ENCODE measurements around the gene CCR5. TPM values are rescaled to one million over a fixed set of nuclear protein-coding genes. Genes with fewer than 3 reads are reported as not detected.
"Not testable (repeated sequence)": the region's sequence is repeated elsewhere in the genome, so short reads cannot be mapped to it uniquely, and the experiment has no call there.

CCR5 gene
- total RNA-seq, 1 donor from 2014 or later: not detected

DNA sequence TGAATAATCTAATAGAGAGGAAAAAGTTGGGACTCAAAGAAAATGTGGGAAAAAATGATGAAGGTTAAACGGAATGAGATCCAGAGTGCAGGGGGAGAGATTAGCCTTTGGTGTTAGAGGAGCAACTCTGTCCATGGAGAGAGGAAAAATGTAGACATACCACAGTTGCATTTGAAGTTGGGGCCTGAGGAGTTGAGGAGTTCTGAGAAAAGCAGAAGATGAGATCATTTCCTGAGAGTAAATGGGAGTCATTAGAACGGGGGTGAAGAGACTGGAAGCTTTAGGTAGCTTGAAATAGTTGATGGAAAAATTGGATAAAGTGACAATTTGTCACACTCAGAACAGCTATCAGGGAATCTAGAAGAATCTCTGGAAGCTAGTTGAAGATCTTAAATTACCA lies 28.8 kb downstream of the CCR5 start:
- H3K4me1 Mint-ChIP-seq (ENCODE audit: low read depth): no peaks in the 10 kb centered on the region
- no peak overlapping the region for H3K4me3 Mint-ChIP-seq (ENCODE audit: low read depth)
- TF ChIP-seq, protein P1, sequence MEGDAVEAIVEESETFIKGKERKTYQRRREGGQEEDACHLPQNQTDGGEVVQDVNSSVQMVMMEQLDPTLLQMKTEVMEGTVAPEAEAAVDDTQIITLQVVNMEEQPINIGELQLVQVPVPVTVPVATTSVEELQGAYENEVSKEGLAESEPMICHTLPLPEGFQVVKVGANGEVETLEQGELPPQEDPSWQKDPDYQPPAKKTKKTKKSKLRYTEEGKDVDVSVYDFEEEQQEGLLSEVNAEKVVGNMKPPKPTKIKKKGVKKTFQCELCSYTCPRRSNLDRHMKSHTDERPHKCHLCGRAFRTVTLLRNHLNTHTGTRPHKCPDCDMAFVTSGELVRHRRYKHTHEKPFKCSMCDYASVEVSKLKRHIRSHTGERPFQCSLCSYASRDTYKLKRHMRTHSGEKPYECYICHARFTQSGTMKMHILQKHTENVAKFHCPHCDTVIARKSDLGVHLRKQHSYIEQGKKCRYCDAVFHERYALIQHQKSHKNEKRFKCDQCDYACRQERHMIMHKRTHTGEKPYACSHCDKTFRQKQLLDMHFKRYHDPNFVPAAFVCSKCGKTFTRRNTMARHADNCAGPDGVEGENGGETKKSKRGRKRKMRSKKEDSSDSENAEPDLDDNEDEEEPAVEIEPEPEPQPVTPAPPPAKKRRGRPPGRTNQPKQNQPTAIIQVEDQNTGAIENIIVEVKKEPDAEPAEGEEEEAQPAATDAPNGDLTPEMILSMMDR (IDR thresholded peaks at IDR 0.05; ENCODE audit: unreplicated experiment): no peak
- H3K27me3 Mint-ChIP-seq: peaks cover 18% of the 10 kb centered on the region
- no peaks in the 10 kb centered on the region for H3K9me3 Mint-ChIP-seq (ENCODE audit: low read depth)
- no peak for DNase-seq (ENCODE audit: low spot score, unreplicated experiment)
- no peak overlapping the region for H3K27ac Mint-ChIP-seq
- no peaks in the 10 kb centered on the region for H3K36me3 Mint-ChIP-seq (ENCODE audit: insufficient read depth)

DNA sequence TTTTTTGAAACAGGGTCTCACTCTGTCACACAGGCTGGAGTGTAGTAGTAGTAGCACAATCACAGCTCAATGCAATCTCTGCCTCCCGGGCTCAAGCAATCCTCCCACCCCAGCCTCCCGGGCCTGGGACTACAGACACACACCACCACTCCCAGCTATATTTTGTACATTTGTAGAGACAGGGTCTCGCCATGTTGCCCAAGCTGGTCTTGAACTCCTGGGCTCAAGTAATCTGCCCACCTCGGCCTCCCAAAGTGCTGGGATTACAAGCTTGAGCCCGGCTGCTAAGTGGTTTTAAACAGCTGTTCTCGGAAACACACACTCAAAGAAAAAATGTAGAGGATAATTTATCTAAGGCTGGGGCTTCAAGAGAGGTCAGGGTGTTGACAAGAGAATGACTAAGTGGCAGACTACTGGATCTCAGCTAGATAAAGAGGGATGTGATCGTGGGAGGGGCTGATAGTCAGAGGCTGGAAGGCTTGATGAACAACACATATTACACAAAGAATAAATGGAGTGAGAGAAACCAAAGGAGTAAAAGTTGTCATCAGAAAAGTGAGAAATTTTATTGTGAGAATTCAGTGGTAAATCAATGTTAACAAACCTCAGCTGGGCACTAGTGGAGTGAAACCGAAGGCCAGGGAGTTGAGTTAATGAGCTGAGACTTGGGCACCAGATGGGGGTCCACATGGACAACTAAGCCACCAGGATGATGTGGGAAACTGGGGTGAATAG lies 29.4 kb downstream of the CCR5 start:
- DNase-seq (ENCODE audit: low spot score, unreplicated experiment): no peak
- Mint-ChIP-seq H3K4me3 (ENCODE audit: low read depth) (no peak overlapping the region), H3K27ac (no peak overlapping the region), H3K36me3 (ENCODE audit: insufficient read depth) (no peaks in the 10 kb centered on the region), H3K4me1 (ENCODE audit: low read depth) (peaks cover under 1% of the 10 kb centered on the region), H3K27me3 (peaks cover 13% of the 10 kb centered on the region), H3K9me3 (ENCODE audit: low read depth) (no peaks in the 10 kb centered on the region)
- TF ChIP-seq, protein P1 (IDR thresholded peaks at IDR 0.05; ENCODE audit: unreplicated experiment): no peak

DNA sequence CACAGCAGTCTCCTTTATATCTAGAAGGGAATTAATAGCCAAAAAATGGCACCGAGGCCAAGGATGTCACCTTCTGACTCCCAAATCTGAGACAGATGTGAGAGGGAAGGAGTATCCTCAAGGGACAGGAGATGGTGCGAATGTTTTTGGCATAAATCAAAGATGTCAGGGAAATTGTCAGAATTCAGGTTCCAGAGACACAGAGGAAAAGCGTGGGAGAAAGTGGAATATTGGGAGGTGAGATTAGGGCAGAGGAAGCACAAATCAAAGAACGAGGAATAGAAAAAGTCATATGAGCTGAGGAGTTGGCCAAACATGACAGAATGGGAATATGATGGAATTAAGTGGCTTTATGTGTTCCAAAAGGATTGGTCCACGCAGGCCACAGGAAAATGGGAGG lies 30.1 kb downstream of the CCR5 start:
- TF ChIP-seq, protein P1 (IDR thresholded peaks at IDR 0.05; ENCODE audit: unreplicated experiment): no peak
- Mint-ChIP-seq H3K27ac (no peak overlapping the region), H3K27me3 (peaks cover 9% of the 10 kb centered on the region), H3K9me3 (ENCODE audit: low read depth) (no peaks in the 10 kb centered on the region), H3K4me1 (ENCODE audit: low read depth) (peaks cover 7% of the 10 kb centered on the region), H3K36me3 (ENCODE audit: insufficient read depth) (no peaks in the 10 kb centered on the region), H3K4me3 (ENCODE audit: low read depth) (no peak overlapping the region)
- DNase-seq (ENCODE audit: low spot score, unreplicated experiment): no peak

DNA sequence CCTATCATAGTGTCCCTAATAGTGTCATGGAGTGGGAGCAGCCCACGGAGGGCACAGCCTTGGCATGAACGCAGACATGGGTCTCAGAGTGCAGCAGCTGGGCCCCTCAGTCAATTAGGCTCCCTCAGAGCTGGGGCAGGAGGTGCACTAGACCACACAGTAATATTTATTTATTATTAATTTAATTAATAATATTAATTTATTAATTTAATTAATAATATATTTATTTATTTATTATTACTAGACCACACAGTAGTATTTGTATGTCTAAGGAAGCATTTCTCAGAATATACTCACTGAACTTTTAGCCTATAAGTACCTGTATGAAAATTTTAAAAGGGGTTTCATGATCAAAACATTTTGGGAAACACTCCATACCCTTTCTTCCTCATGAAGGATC lies 30.8 kb downstream of the CCR5 start:
- Mint-ChIP-seq H3K9me3 (ENCODE audit: low read depth) (no peaks in the 10 kb centered on the region), H3K36me3 (ENCODE audit: insufficient read depth) (no peaks in the 10 kb centered on the region), H3K4me3 (ENCODE audit: low read depth) (no peak overlapping the region), H3K27me3 (peaks cover 9% of the 10 kb centered on the region), H3K4me1 (ENCODE audit: low read depth) (peaks cover 9% of the 10 kb centered on the region), H3K27ac (no peak overlapping the region)
- DNase-seq (ENCODE audit: low spot score, unreplicated experiment): no peak
- TF ChIP-seq, protein P1 (IDR thresholded peaks at IDR 0.05; ENCODE audit: unreplicated experiment): no peak

DNA sequence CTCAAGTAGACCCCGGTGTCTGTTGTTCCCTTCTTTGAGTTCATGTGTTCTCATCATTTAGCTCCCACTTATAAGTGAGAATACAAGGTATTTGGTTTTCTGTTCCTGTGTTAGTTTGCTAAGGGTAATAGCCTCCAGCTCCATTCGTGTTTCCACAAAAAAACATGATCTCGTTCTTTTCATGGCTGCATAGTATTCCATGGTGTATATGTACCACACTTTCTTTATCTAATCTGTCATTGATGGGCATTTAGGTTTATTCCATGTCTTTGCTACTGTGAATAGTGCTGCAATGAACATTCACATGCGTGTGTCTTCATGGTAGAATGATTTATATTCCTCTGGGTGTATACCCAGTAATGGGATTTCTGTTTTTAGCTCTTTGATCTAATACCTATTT lies 32.2 kb downstream of the CCR5 start:
- not testable (repeated sequence) for H3K36me3 Mint-ChIP-seq (ENCODE audit: insufficient read depth); H3K27ac Mint-ChIP-seq; H3K9me3 Mint-ChIP-seq (ENCODE audit: low read depth); H3K4me3 Mint-ChIP-seq (ENCODE audit: low read depth); H3K27me3 Mint-ChIP-seq; DNase-seq (ENCODE audit: low spot score, unreplicated experiment)
- H3K4me1 Mint-ChIP-seq (ENCODE audit: low read depth): peaks cover 15% of the 10 kb centered on the region

Measured in progenitor cell of endocrine pancreas (in vitro differentiated cells).